Neural progenitor cell (in vitro differentiated cells): ENCODE measurements around the gene ZFAND3.

Source experiments
- EZH2 ChIP-seq: fragments of 200-600 bp; sonication (generic); IDR thresholded peaks from 2 replicates; pipeline ENCODE4 v1.6.1; 2017; ENCODE audit warnings: antibody characterized with exemption, mild to moderate bottlenecking, moderate library complexity
- EZH2phosphoT487 ChIP-seq: fragments of 200-600 bp; sonication (generic); IDR thresholded peaks from 2 replicates; pipeline ENCODE4 v1.6.1; 2017; ENCODE audit warnings: antibody characterized with exemption
- TF ChIP-seq, protein P1 (sequence below): fragments of 200-600 bp; sonication (generic); IDR thresholded peaks from 2 replicates; pipeline ENCODE4 v1.5.1; 2017; ENCODE audit warnings: antibody characterized with exemption, mild to moderate bottlenecking

DNA sequence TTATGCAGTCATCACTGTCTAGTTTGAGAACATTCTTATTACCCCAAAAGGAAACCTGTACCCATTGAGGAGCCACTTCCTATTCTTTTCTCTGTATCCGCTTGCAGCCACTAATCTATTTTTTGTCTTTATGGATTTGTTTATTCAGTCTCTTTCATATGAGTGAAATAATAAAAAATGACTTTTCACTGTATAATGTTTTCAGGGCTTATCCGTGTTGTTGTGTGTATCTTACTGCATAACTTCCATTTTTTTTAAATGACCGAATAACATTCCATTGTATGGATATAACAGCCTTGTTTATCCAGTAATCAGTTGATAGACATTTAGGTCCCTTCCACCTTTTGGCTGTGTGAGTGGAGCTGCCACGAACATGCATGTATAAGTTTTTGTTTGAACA lies 86.6 kb downstream of the ZFAND3 start:
- TF ChIP-seq, protein P1, sequence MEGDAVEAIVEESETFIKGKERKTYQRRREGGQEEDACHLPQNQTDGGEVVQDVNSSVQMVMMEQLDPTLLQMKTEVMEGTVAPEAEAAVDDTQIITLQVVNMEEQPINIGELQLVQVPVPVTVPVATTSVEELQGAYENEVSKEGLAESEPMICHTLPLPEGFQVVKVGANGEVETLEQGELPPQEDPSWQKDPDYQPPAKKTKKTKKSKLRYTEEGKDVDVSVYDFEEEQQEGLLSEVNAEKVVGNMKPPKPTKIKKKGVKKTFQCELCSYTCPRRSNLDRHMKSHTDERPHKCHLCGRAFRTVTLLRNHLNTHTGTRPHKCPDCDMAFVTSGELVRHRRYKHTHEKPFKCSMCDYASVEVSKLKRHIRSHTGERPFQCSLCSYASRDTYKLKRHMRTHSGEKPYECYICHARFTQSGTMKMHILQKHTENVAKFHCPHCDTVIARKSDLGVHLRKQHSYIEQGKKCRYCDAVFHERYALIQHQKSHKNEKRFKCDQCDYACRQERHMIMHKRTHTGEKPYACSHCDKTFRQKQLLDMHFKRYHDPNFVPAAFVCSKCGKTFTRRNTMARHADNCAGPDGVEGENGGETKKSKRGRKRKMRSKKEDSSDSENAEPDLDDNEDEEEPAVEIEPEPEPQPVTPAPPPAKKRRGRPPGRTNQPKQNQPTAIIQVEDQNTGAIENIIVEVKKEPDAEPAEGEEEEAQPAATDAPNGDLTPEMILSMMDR: no peak
- TF ChIP-seq EZH2 (no peak), EZH2phosphoT487 (no peak)
